Measurements from ENCODE around the gene PHRF1.

PHRF1 gene

DNA sequence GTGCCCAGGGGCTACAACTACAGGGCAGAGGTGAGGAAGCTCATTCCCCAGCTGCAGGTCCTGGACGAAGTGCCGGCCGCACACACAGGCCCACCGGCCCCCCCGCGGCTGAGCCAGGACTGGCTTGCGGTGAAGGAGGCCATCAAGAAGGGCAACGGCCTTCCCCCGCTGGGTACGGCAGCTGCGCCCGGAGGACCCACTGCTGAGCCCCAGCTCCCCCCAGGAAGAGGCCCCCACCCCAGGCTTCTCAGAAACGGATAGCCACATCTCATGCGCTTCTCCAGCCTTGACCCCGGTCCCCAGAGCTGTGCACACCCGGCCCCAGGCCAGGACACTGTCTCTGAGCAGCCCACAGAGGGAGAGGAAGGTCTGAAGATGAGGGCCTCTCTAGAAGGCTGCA lies 25.1 kb upstream of the PHRF1 start:
- H3K27ac Mint-ChIP-seq, result no peak overlapping the region
- H3K9me3 Mint-ChIP-seq (ENCODE audit: low read depth), result no peaks in the 10 kb centered on the region
- no peak overlapping the region for H3K4me3 Mint-ChIP-seq
- no peaks in the 10 kb centered on the region for H3K36me3 Mint-ChIP-seq
- no peaks in the 10 kb centered on the region for H3K27me3 Mint-ChIP-seq
- H3K4me1 Mint-ChIP-seq (ENCODE audit: low read depth), result no peaks in the 10 kb centered on the region

- H3K4me1 Mint-ChIP-seq (ENCODE audit: low read depth), result no peaks in the 10 kb centered on the region
- H3K36me3 Mint-ChIP-seq, result no peaks in the 10 kb centered on the region
- no peak overlapping the region for H3K27ac Mint-ChIP-seq
- H3K9me3 Mint-ChIP-seq (ENCODE audit: low read depth), result no peaks in the 10 kb centered on the region
- no peaks in the 10 kb centered on the region for H3K27me3 Mint-ChIP-seq
- no peak overlapping the region for H3K4me3 Mint-ChIP-seq
Measured at GRCh38 chr11:551596-551995, 24.7 kb upstream of the PHRF1 start.

DNA sequence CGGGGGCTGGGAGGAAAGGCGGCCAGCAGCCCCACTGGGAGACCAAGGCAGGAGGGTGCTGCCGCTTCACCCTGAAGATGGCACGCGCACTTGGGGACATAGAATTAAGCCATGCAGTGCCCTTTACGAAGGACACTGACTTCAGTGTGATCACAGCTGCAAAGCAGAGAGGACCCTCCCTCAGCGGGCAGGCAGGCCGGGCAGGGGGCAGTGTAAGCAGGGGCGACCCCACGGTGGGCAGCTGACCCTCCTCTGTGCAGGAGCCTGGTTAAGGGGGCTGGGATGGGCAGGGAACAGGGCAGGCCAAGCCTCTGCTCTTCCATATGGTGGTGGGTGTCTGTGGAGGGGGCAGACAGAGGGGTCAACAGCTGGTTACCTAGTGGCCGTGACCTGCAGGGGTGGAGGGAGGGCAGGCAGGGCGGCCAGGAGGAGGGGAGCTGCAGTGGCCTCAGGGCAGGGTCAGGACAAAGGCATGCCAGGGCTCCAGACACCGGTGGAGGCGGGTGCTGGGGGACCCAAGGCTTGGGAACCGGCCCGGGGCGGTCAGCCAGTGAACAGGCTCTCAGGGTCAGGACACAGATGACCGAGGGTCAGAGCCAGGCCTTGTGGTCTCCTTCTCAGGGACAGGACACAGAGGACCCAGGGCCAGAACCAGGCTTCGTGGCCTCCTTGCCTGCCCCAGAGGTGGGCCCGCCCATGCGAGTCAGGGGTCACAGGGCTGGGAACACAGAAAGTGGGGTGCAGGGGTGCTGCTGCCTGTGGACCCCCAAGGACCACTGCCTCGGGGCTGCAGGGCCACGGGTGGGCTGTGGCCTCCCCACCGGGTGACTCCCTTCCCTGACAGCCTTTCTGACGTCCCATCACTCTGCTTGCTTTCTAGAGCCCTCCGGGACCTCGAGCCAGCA lies 22.9 kb upstream of the PHRF1 start:
- no peaks in the 10 kb centered on the region for H3K27me3 Mint-ChIP-seq
- H3K9me3 Mint-ChIP-seq (ENCODE audit: low read depth), result no peaks in the 10 kb centered on the region
- no peak overlapping the region for H3K27ac Mint-ChIP-seq
- H3K4me1 Mint-ChIP-seq (ENCODE audit: low read depth), result no peaks in the 10 kb centered on the region
- no peaks in the 10 kb centered on the region for H3K36me3 Mint-ChIP-seq
- no peak overlapping the region for H3K4me3 Mint-ChIP-seq

- H3K4me3 Mint-ChIP-seq, result no peak overlapping the region
- H3K36me3 Mint-ChIP-seq, result no peaks in the 10 kb centered on the region
- no peaks in the 10 kb centered on the region for H3K9me3 Mint-ChIP-seq (ENCODE audit: low read depth)
- H3K27ac Mint-ChIP-seq, result no peak overlapping the region
- H3K4me1 Mint-ChIP-seq (ENCODE audit: low read depth), result no peaks in the 10 kb centered on the region
- no peaks in the 10 kb centered on the region for H3K27me3 Mint-ChIP-seq
Measured at GRCh38 chr11:553988-554340, 22.3 kb upstream of the PHRF1 start.

- Mint-ChIP-seq H3K9me3 (ENCODE audit: low read depth) (no peaks in the 10 kb centered on the region), H3K4me1 (ENCODE audit: low read depth) (no peaks in the 10 kb centered on the region), H3K4me3 (no peak overlapping the region), H3K36me3 (no peaks in the 10 kb centered on the region), H3K27me3 (no peaks in the 10 kb centered on the region), H3K27ac (no peak overlapping the region)
Measured at GRCh38 chr11:554428-555226, 21.6 kb upstream of the PHRF1 start.

GRCh38 chr11:555227-555779 lies 21.0 kb upstream of the PHRF1 start:
- H3K27ac Mint-ChIP-seq, result no peak overlapping the region
- no peaks in the 10 kb centered on the region for H3K36me3 Mint-ChIP-seq
- H3K4me1 Mint-ChIP-seq (ENCODE audit: low read depth), result peaks cover 5% of the 10 kb centered on the region
- no peak overlapping the region for H3K4me3 Mint-ChIP-seq
- no peaks in the 10 kb centered on the region for H3K9me3 Mint-ChIP-seq (ENCODE audit: low read depth)
- no peaks in the 10 kb centered on the region for H3K27me3 Mint-ChIP-seq

DNA sequence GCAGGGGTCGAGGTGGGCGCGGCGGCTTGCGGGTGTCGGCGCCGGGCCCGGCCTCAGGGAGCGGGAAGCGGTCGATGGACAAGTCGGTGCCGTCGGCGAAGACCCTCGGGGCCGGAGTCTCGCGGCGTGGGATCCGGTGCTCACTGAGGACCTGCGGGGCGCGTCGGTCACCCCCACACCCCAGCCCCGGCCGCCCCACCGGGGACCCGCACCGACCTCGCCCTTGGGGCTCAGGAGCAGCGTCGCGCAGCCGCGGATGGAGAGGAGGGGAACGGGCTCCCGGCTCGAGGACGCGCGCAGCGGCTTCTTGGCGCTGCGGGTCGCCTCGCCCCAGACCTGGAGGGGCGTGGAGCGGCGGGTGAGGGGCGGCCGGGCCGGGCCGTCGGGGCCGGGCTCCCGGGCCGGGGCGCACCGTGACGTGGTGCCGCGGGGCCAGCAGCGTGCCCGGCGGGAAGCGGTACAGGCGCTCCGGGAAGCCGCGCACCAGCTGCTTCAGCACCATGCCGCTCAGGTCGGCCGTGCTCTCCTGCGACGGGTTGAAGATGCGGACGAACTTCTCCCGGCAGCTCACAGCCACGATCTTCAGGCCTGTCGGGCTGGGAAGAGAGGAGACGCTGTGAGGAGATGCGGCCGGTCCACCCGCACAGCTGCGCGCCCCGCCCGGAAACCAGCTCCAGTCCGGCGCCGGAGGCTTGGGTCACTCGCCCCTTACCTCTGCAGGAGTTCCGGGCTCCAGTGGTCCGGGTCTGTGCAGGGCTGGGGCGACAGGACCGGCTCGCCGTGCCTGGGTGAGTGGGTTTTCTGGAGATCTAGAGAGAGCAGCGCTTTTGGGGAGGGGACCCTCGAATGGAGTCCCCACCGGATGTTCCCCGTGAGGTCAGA lies 20.2 kb upstream of the PHRF1 start:
- H3K4me1 Mint-ChIP-seq (ENCODE audit: low read depth), result peaks cover 5% of the 10 kb centered on the region
- no peaks in the 10 kb centered on the region for H3K27me3 Mint-ChIP-seq
- H3K36me3 Mint-ChIP-seq, result no peaks in the 10 kb centered on the region
- H3K9me3 Mint-ChIP-seq (ENCODE audit: low read depth), result no peaks in the 10 kb centered on the region
- H3K4me3 Mint-ChIP-seq, result peak overlapping the region; percentile 30
- H3K27ac Mint-ChIP-seq, result no peak overlapping the region

- no peaks in the 10 kb centered on the region for H3K36me3 Mint-ChIP-seq
- peak overlapping the region; percentile 30 for H3K4me3 Mint-ChIP-seq
- no peaks in the 10 kb centered on the region for H3K27me3 Mint-ChIP-seq
Measured at GRCh38 chr11:556662-557256, 19.5 kb upstream of the PHRF1 start.

GRCh38 chr11:557328-558132 lies 18.7 kb upstream of the PHRF1 start:
- H3K9me3 Mint-ChIP-seq (ENCODE audit: low read depth), result no peaks in the 10 kb centered on the region
- no peaks in the 10 kb centered on the region for H3K27me3 Mint-ChIP-seq
- H3K27ac Mint-ChIP-seq, result no peak overlapping the region
- H3K36me3 Mint-ChIP-seq, result no peaks in the 10 kb centered on the region
- H3K4me1 Mint-ChIP-seq (ENCODE audit: low read depth), result peaks cover 9% of the 10 kb centered on the region
- H3K4me3 Mint-ChIP-seq, result no peak overlapping the region

More at GRCh38 chr11:556662-557256, 19.5 kb upstream of the PHRF1 start:
- no peak overlapping the region for H3K27ac Mint-ChIP-seq
- peaks cover 9% of the 10 kb centered on the region for H3K4me1 Mint-ChIP-seq (ENCODE audit: low read depth)
- no peaks in the 10 kb centered on the region for H3K9me3 Mint-ChIP-seq (ENCODE audit: low read depth)

- Mint-ChIP-seq H3K9me3 (ENCODE audit: low read depth) (no peaks in the 10 kb centered on the region), H3K4me1 (ENCODE audit: low read depth) (peaks cover 9% of the 10 kb centered on the region), H3K4me3 (no peak overlapping the region), H3K27me3 (no peaks in the 10 kb centered on the region), H3K27ac (no peak overlapping the region), H3K36me3 (no peaks in the 10 kb centered on the region)
Measured at GRCh38 chr11:558503-558902, 17.8 kb upstream of the PHRF1 start.

DNA sequence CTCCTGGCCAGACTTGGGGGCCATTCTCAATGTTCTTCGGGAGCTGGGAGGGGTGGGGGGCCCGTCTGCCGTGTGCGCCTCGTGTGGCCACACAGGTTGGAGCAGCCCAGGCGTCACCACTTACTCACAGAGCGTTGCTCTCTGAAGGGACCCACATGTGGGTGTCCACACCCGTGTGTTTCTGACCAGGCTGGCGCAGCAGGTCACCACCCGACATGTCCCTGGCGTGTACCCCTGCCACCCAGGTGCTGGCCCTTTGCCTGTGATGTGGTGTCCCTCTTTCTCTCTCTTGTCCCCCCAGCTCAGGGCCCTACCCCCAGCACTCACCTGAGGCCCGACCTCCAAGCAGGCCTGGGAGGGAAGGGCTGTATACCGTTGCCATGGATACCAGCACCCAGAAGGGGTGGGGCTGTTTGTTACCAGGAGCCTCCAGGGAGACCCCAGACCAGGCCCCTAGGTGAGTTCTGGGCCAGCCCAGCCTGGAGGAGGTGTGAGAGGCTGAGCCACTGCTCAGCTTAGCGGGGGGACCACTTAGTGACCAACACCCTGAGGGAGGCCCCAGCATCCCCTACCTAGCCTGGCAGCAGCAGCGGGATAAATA lies 17.1 kb upstream of the PHRF1 start:
- H3K36me3 Mint-ChIP-seq, result no peaks in the 10 kb centered on the region
- no peak overlapping the region for H3K27ac Mint-ChIP-seq
- peaks cover 9% of the 10 kb centered on the region for H3K4me1 Mint-ChIP-seq (ENCODE audit: low read depth)
- H3K9me3 Mint-ChIP-seq (ENCODE audit: low read depth), result no peaks in the 10 kb centered on the region
- H3K27me3 Mint-ChIP-seq, result no peaks in the 10 kb centered on the region
- no peak overlapping the region for H3K4me3 Mint-ChIP-seq

- Mint-ChIP-seq H3K4me1 (ENCODE audit: low read depth) (peaks cover 9% of the 10 kb centered on the region), H3K4me3 (peak overlapping the region; percentile 74), H3K9me3 (ENCODE audit: low read depth) (no peaks in the 10 kb centered on the region), H3K27me3 (no peaks in the 10 kb centered on the region), H3K27ac (peak overlapping the region; percentile 22), H3K36me3 (no peaks in the 10 kb centered on the region)
Measured at GRCh38 chr11:559712-560304, 16.5 kb upstream of the PHRF1 start.

Measured in activated naive CD8-positive, alpha-beta T cell (primary cell).